Astrocyte (in vitro differentiated cells and primary cell): Measurements from ENCODE around the gene GCDH. TPM values are rescaled to one million over a fixed set of nuclear protein-coding genes. Genes with fewer than 3 reads are reported as not detected.
A peak's percentile ranks its signal among the peaks of the same experiment; 100 is the strongest.

Experiments
- DNase-seq: peaks from one replicate; pipeline ENCODE4 v3.0.0-alpha.2; 2010; ENCODE audit warnings: low read depth
- FAIRE-seq: peaks from 2 replicates; lab custom pipeline; 2011; peaks lifted over from hg19 to GRCh38; lab: Jason Lieb, UNC
- H2AFZ ChIP-seq: 2 replicates; pipeline ENCODE4 v1.6.0; 2012; ENCODE audit warnings: low read depth, low read length, inconsistent platforms
- H3K27ac ChIP-seq: 2 replicates; pipeline ENCODE4 v1.5.1; 2011; ENCODE audit warnings: low read depth, low read length, inconsistent platforms
- H3K27me3 ChIP-seq: 2 replicates; pipeline ENCODE4 v1.6.0; 2011; ENCODE audit warnings: low read length, inconsistent platforms; ENCODE audit not compliant: insufficient read depth
- H3K36me3 ChIP-seq: 2 replicates; pipeline ENCODE4 v1.5.1; 2011; ENCODE audit warnings: low read length, inconsistent platforms; ENCODE audit not compliant: insufficient read depth
- H3K4me1 ChIP-seq: 2 replicates; pipeline ENCODE4 v1.5.1; 2011; ENCODE audit warnings: low read length, inconsistent platforms; ENCODE audit not compliant: insufficient read depth
- H3K4me2 ChIP-seq: 2 replicates; pipeline ENCODE4 v1.6.0; 2012; ENCODE audit warnings: low read length, inconsistent platforms
- H3K4me3 ChIP-seq: 2 replicates; pipeline ENCODE4 v1.5.1; 2011; ENCODE audit warnings: low read depth, mild to moderate bottlenecking, low read length, inconsistent platforms; ENCODE audit not compliant: insufficient read depth
- H3K79me2 ChIP-seq: 2 replicates; pipeline ENCODE4 v1.6.0; 2012; ENCODE audit warnings: mild to moderate bottlenecking, low read length, inconsistent platforms; ENCODE audit not compliant: insufficient read depth
- H3K9ac ChIP-seq: 2 replicates; pipeline ENCODE4 v1.6.0; 2012; ENCODE audit warnings: mild to moderate bottlenecking, low read length, inconsistent platforms
- H3K9me3 ChIP-seq: 2 replicates; pipeline ENCODE4 v1.5.1; 2012; ENCODE audit warnings: low read depth, mild to moderate bottlenecking, low read length, inconsistent platforms; ENCODE audit not compliant: insufficient read depth
- H4K20me1 ChIP-seq: 2 replicates; pipeline ENCODE4 v1.6.0; 2012; ENCODE audit warnings: low read length, inconsistent platforms; ENCODE audit not compliant: insufficient read depth
- H3K27ac Mint-ChIP-seq: one replicate; pipeline ENCODE4 v1.8.0; 2021; ENCODE audit warnings: mild to moderate bottlenecking, mixed read lengths; ENCODE audit not compliant: unreplicated experiment
- H3K27me3 Mint-ChIP-seq: one replicate; pipeline ENCODE4 v1.8.0; 2021; ENCODE audit warnings: low read depth, mixed read lengths; ENCODE audit not compliant: unreplicated experiment
- H3K36me3 Mint-ChIP-seq: one replicate; pipeline ENCODE4 v1.8.0; 2021; ENCODE audit warnings: low read depth, mixed read lengths; ENCODE audit not compliant: unreplicated experiment
- H3K4me1 Mint-ChIP-seq: one replicate; pipeline ENCODE4 v1.8.0; 2021; ENCODE audit warnings: low read depth, mixed read lengths; ENCODE audit not compliant: unreplicated experiment
- H3K4me3 Mint-ChIP-seq: one replicate; pipeline ENCODE4 v1.8.0; 2021; ENCODE audit warnings: mild to moderate bottlenecking, moderate library complexity, mixed read lengths; ENCODE audit not compliant: unreplicated experiment
- H3K9me3 Mint-ChIP-seq: one replicate; pipeline ENCODE4 v1.8.0; 2021; ENCODE audit warnings: mild to moderate bottlenecking, mixed read lengths; ENCODE audit not compliant: unreplicated experiment
- CTCF ChIP-seq: IDR thresholded peaks from 2 replicates; pipeline ENCODE4 v1.5.1; 2011; ENCODE audit warnings: low read depth, mild to moderate bottlenecking, inconsistent platforms, low read length, moderate library complexity; ENCODE audit not compliant: insufficient read depth
- EZH2 ChIP-seq: IDR thresholded peaks from 2 replicates; pipeline ENCODE4 v1.6.1; 2012; ENCODE audit warnings: mild to moderate bottlenecking, low read length, inconsistent platforms; ENCODE audit not compliant: insufficient read depth
- total RNA-seq: library from RNA; stranded (reverse); gene quantifications from 2 replicates; pipeline ENCODE4 v1.2.1, GENCODE V29; 2021

GCDH gene
- total RNA-seq, 1 donor from 2014 or later, result 17.5 TPM

DNA sequence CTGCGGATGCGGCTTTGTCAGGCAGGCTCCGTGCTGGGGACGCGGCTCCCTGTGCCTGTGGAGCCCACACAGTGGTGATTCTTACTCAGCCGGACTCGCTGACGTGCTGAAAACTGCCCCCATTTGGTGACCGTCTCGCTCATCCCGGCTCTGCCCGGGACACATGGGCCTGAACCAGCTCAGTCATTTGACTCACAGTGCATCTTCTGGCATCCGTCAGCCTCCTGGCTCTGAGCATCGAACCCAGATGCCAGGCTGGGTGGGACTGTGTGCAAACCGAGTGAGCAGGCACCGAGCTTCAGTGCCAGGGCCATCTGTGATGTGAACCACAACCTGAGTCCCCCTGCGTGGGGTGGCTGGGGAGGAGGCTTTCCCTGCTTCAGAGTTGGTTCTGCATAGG lies 5.5 kb downstream of the GCDH start:
- no peak for DNase-seq
- Histone ChIP-seq H3K4me2 (no peak overlapping the region), H3K79me2 (peaks cover 6% of the 10 kb centered on the region), H3K27me3 (no peaks in the 10 kb centered on the region), H2AFZ (no peak overlapping the region), H3K4me3 (no peak overlapping the region), H3K4me1 (peaks cover 5% of the 10 kb centered on the region), H3K9me3 (no peaks in the 10 kb centered on the region), H3K36me3 (no peaks in the 10 kb centered on the region), H3K9ac (no peak overlapping the region), H3K27ac (no peak overlapping the region), H4K20me1 (no peaks in the 10 kb centered on the region)
- Mint-ChIP-seq H3K27ac (peak overlapping the region; percentile 7), H3K9me3 (no peaks in the 10 kb centered on the region), H3K4me1 (no peaks in the 10 kb centered on the region), H3K4me3 (no peak overlapping the region), H3K36me3 (peaks cover 12% of the 10 kb centered on the region), H3K27me3 (no peaks in the 10 kb centered on the region)
- no peak for TF ChIP-seq CTCF
- no peak for TF ChIP-seq EZH2
- FAIRE-seq, result no peak

GRCh38 chr19:12899891-12900518 lies 9.0 kb downstream of the GCDH start:
- Mint-ChIP-seq H3K27ac (no peak overlapping the region), H3K4me3 (no peak overlapping the region), H3K4me1 (no peaks in the 10 kb centered on the region), H3K9me3 (no peaks in the 10 kb centered on the region), H3K36me3 (peaks cover 7% of the 10 kb centered on the region), H3K27me3 (no peaks in the 10 kb centered on the region)
- Histone ChIP-seq H3K4me2 (no peak overlapping the region), H3K4me3 (no peak overlapping the region), H3K27ac (no peak overlapping the region), H3K4me1 (no peaks in the 10 kb centered on the region), H3K79me2 (no peaks in the 10 kb centered on the region), H3K9ac (no peak overlapping the region), H3K36me3 (no peaks in the 10 kb centered on the region), H2AFZ (no peak overlapping the region), H3K27me3 (no peaks in the 10 kb centered on the region), H3K9me3 (no peaks in the 10 kb centered on the region), H4K20me1 (no peaks in the 10 kb centered on the region)
- DNase-seq (no peak), FAIRE-seq (no peak)
- TF ChIP-seq CTCF (no peak), EZH2 (no peak)

DNA sequence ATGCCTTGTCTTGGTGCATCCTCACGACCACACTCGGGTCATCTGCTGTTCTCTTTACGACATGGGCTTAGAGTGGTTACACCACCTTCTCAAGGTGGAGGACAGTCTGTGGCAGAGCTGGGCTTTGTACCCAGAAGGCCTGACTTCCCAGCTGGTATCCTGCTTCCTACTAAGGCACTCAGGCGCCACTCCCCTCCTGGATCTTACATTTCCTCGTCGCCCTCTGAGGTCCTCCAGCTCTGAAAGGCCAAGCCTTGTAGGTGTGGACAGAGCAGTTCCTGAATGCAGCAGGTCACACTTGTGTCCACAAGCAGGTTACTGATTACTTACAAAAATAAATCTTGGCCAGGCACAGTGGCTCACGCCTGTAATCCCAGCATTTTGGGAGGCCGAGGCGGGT lies 16.2 kb downstream of the GCDH start:
- H3K4me1 Mint-ChIP-seq, result peaks cover 4% of the 10 kb centered on the region
- H3K27me3 Mint-ChIP-seq, result no peaks in the 10 kb centered on the region
- Histone ChIP-seq H3K27ac (no peak overlapping the region), H4K20me1 (no peaks in the 10 kb centered on the region), H3K9ac (no peak overlapping the region), H3K4me2 (no peak overlapping the region), H2AFZ (no peak overlapping the region), H3K27me3 (no peaks in the 10 kb centered on the region), H3K36me3 (no peaks in the 10 kb centered on the region), H3K4me3 (no peak overlapping the region), H3K9me3 (no peaks in the 10 kb centered on the region), H3K79me2 (no peaks in the 10 kb centered on the region), H3K4me1 (no peaks in the 10 kb centered on the region)
- H3K4me3 Mint-ChIP-seq, result no peak overlapping the region
- H3K27ac Mint-ChIP-seq, result no peak overlapping the region
- no peak for FAIRE-seq
- no peaks in the 10 kb centered on the region for H3K9me3 Mint-ChIP-seq
- no peak for TF ChIP-seq EZH2
- no peak for TF ChIP-seq CTCF
- no peak for DNase-seq
- H3K36me3 Mint-ChIP-seq, result no peaks in the 10 kb centered on the region
